ENCODE results near the gene THSD7B.

DNA sequence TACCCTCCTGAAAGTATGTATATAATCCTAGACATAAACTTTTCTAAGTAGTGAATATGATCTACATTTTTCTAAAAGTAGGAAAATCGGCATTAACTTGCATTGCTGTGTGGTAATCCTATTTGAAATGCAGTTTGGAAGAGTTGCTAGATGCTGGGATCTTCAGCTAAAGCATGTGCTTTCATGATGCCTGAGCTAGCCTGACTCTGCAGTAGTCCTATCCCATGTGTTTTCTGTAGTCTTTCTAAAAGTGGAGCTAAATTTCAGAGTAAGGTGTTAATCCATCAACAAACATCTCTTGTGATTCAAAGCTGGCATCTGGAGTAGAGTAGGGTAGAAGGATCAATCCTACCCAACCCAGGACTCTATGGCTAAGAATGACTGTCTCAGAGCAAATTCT, 229.4 kb downstream of the THSD7B start:
- TF ChIP-seq ZFP30 (CRISPR knock-in tag; IDR thresholded peaks at IDR 0.05) (no peak), BACH2 (CRISPR knock-in tag; IDR thresholded peaks at IDR 0.05; ENCODE audit: borderline replicate concordance) (no peak), TCF4 (CRISPR knock-in tag; IDR thresholded peaks at IDR 0.05; ENCODE audit: borderline replicate concordance) (no peak), CSDC2 (CRISPR knock-in tag; IDR thresholded peaks at IDR 0.05) (no peak), ZNF8 (CRISPR knock-in tag; IDR thresholded peaks at IDR 0.05) (no peak), PPARA (CRISPR knock-in tag; IDR thresholded peaks at IDR 0.05; ENCODE audit: borderline replicate concordance) (no peak)

All from SK-N-SH treated with all-trans-retinoic acid at 6 μM for 48 hours (cell line).